Gastrocnemius medialis (tissue), 4 donors: ENCODE measurements around the gene FNIP2.

Source experiments
- POLR2A ChIP-seq, 2 donors: fragments of 450-650 bp; IDR thresholded peaks; one replicate each; pipeline ENCODE4 v1.6.1; 2017; ENCODE audit warnings: antibody characterized with exemption in 2 of 2, mild to moderate bottlenecking in 2 of 2, moderate library complexity in 2 of 2
- TF ChIP-seq, protein P1 (sequence below), 5 experiments: fragments of 450-650 bp in 3 of 5; fragments of 200-600 bp in 2 of 5; sonication (generic) in 2 of 5; IDR thresholded peaks in 4 of 5; conservative IDR thresholded peaks in 1 of 5; 1 replicate in 4 of 5; 2 replicates in 1 of 5; pipeline ENCODE4 v1.5.1; 2016 to 2019; ENCODE audit warnings: antibody characterized with exemption in 5 of 5, mild to moderate bottlenecking in 3 of 5, moderate library complexity in 3 of 5

DNA sequence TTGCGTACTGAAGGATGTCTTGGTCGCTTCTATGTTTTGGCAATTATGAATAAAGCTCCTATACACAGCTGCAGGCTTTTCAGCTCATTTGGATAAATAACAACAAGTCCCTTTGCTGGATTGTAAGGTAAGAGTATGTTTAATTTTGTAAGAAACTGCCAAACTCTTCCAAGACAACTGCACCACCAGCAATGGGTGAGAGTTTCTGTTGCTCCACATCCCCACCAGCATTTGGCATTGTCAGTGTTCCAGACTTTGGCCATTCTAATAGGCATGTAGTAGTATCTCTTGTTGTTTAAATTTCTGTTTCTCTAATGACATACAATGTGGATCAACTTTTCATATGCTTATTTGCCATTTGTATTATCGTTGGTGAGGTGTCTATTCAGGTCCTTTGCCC lies 44.3 kb downstream of the FNIP2 start:
- TF ChIP-seq, protein P1, sequence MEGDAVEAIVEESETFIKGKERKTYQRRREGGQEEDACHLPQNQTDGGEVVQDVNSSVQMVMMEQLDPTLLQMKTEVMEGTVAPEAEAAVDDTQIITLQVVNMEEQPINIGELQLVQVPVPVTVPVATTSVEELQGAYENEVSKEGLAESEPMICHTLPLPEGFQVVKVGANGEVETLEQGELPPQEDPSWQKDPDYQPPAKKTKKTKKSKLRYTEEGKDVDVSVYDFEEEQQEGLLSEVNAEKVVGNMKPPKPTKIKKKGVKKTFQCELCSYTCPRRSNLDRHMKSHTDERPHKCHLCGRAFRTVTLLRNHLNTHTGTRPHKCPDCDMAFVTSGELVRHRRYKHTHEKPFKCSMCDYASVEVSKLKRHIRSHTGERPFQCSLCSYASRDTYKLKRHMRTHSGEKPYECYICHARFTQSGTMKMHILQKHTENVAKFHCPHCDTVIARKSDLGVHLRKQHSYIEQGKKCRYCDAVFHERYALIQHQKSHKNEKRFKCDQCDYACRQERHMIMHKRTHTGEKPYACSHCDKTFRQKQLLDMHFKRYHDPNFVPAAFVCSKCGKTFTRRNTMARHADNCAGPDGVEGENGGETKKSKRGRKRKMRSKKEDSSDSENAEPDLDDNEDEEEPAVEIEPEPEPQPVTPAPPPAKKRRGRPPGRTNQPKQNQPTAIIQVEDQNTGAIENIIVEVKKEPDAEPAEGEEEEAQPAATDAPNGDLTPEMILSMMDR (IDR thresholded peaks at IDR 0.05 in 4 of 5, conservative IDR thresholded peaks at IDR 0.05 in 1 of 5): no peak
- no peak for TF ChIP-seq POLR2A (IDR thresholded peaks at IDR 0.05)
